ENCODE measurements around the gene RHEB.

RHEB gene

DNA sequence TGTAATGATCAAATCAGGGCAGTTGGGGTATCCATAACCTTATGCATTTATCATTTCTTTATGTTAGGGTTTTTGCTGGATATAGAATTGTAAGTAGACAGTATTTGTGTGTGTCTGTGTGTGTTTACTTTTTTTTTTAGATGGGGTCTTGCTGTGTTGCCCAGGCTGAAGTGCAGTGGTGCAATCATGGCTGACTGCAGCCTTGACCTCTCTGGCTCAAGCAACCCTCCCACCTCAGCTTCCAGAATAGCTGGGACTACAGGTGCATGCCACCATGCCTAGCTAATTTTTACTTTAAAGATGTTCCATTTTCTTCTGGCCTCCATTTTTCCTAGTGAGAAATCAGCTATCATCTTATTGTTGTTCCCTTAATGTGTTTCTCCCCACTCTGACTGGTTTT lies 10.1 kb upstream of the RHEB start:
- DNase-seq (ENCODE audit: low spot score): no peak

DNA sequence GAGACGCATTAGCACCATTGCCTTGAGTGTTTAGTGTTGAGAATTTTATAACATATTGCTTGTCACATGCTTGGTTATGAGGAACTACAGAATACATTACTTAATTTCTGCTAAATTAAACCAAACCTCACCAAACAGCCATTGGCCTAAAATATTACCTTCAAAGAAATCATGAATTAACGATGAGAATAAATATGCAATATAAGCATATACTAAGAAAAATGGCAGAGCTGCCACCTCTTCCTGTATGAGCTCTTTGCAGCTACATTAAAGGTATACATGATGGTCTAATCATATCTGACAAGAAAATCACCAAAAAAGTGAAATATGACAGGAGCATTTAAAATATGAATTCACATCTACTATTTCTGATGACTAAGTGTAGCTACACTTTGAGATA lies 5.2 kb upstream of the RHEB start:
- no peak for DNase-seq (ENCODE audit: low spot score)

DNA sequence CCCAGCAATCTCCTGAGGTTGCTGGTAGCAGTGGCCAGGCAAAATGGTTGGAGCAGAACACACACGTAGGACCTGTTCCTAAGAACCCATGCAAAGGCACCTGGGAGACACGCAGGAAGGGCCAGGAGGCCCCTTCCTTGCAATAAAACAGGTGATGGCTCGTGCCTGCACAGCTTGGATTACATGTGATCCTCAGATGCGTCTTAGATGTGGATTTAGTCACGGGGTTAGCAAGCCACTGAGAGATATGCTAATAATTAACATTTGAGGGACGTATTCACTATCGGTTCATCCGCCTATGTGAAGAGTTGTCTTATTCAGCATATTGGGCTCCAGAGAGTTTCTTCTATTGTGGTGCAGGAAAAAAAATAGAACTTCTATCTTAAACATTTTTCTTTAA lies 4.6 kb upstream of the RHEB start:
- DNase-seq (ENCODE audit: low spot score): no peak

- DNase-seq (ENCODE audit: low spot score): peak; percentile 32
Observed at GRCh38 chr7:151520419-151521261, 945 bp upstream of the RHEB start.

- DNase-seq (ENCODE audit: low spot score): peak; percentile 25
Observed at GRCh38 chr7:151518947-151519764, 539 bp downstream of the RHEB start.

DNA sequence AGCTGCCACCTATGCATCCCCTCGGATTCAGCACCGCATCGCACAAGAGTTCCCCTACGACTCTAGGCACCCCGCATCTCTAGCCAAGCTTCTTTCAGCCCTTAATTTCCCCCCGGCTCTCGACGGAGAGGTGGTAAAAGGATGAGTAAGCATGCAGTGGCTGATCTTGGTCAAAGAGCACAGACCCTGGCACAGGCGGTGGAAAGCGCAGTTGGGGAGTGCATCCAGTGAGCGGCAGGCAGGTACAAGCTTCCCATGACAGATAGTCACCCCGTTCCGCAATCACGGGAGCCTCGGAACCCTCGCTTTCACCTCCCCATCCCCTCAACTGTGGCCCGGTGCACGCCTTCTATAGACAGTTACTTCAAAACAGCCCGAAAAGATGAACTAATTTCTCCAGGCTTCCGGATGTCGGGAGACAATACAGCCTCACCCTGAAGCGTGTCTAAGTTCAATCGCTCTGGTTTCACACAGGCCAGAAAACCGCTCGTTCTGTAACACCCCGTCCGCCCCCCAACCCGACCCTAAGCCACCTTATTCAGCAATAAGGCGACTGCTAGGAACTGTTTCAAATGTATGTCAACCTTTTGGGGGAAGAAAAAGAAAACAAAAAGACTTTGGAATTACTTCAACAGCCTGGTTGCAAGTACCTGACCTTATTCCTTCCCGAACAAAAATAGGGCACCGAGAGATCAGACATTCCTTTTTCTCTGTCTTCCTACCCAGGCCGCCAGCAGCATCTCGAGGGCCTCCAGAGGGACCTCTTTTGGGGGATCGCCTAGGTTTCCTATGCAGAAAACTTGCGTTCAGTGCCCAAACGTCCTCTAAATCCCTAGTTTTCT lies 1.4 kb downstream of the RHEB start:
- DNase-seq (ENCODE audit: low spot score): peak; percentile 28

- no peak for DNase-seq (ENCODE audit: low spot score)
Observed at GRCh38 chr7:151517601-151518104, 2.0 kb downstream of the RHEB start.

DNA sequence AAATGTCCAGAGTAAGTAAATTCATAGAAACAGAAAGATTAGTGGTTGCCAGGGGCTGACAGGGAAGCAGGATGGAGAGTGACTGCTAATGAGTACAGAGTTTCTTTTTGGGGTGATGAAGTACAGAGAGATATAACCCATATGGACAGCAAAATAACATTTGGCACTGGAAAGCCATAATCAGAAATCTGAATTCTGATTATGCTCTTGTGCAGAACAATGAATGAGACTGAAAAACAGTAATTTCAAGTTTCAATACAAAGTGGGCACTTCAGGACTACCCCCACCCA lies 4.5 kb downstream of the RHEB start:
- DNase-seq (ENCODE audit: low spot score): no peak

DNA sequence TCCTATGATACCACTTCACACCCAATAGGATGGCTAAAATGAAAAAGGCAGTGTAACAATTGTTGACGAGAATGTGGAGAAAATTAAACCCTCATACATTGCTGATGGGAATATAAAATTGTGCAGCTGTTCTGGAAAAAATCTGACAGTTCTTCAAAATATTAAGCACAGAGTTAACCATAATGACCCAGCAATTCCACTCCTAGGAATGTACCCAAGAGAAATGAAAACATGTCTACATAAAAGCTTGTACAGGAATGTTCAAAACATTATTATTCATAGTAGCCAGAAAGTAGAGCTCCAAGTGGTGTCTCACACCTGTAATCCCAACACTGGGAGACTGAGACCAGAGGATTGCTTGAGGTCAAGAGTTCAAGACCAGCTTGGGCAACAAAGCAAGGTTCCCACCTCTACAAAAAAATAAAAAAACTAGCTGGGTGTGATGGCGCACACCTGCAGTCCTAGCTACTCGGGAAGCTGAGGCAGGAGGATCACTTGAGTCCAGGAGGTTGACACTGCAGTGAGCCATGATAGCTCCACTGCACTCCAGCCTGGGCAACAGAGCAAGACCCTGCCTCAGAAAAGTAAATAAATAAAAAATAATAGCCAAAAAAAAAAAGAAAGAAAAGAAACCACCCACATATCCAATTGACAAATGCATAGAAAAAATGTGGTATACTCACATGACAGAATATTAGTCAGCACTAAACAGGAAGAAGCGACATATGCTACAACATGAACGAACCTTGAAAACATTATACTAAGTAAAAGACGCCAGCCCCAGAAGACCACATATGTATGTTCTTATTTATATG lies 5.0 kb downstream of the RHEB start:
- DNase-seq (ENCODE audit: low spot score): no peak

GRCh38 chr7:151513133-151513532 lies 6.6 kb downstream of the RHEB start:
- DNase-seq (ENCODE audit: low spot score): no peak

DNA sequence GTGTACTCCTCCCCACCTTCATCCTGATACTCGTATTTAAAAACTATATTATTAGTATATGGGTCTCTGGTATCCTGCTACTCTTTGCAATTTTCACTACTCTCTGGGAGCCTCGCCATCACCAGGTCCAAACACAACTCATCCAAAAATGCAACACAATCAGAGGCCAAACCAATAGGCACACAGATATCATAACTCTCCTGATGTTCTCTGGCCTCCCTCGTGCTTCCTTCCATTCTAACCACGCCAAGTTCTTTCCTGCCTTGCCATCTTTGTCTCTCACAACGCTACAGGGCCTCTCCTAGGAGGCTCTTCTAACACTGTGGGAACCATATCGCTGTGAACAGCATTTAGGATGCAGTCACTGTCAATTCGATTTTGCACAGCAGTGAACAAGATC lies 7.3 kb downstream of the RHEB start:
- DNase-seq (ENCODE audit: low spot score): no peak

GRCh38 chr7:151511946-151512345 lies 7.7 kb downstream of the RHEB start:
- DNase-seq (ENCODE audit: low spot score): no peak

- DNase-seq (ENCODE audit: low spot score): no peak
Observed at GRCh38 chr7:151511270-151511669, 8.4 kb downstream of the RHEB start.

GRCh38 chr7:151509670-151510333 lies 9.9 kb downstream of the RHEB start:
- DNase-seq (ENCODE audit: low spot score): no peak

- no peak for DNase-seq (ENCODE audit: low spot score)
Observed at GRCh38 chr7:151508991-151509390, 10.7 kb downstream of the RHEB start.

DNA sequence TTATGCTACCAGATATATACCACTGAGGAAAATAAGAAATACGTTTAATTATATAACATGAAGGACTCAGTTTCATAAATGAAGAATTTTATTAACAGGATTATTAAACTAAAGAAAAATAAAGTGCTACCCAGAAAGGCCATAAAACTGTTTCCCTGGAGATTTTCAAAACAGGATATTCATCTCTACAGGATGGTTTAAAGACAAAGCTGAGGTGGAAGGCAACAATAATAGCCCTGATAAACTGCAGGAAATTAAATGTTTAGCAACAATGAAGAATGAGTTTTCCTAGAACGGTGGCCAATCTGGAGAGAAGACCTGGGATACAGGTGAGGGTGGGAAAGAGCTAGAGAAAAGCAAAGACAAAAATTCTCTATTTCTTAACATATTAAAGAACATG lies 11.9 kb downstream of the RHEB start:
- no peak for DNase-seq (ENCODE audit: low spot score)

- DNase-seq (ENCODE audit: low spot score): no peak
Observed at GRCh38 chr7:151506901-151507382, 12.8 kb downstream of the RHEB start.

DNA sequence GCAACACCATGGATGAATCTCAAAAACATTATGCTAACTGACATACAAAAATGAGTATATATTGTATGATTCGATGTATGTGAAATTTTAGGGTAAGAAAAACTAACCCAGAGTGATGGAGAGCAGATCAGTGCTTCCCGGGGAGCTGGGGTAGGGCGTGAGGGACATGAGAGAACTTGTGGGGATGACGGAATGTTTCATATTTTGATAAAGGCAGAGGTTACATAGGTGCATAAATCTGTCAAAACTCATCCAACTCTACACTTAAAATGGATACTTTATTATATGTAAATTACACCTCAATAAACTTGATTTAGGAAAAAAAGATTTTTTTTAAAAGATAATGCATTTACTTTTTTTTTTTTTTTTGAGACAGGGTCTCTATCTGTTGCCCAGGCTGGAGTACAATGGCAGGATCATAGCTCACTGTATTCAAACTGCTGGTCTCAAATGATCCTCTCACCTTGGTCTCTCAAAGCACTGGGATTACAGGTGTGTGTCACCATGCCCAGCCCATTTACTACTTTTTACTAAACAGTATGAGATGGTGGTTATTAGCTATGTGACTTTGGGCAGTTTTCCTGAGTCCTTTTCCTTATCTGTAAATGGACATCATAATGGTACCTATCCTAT lies 13.7 kb downstream of the RHEB start:
- no peak for DNase-seq (ENCODE audit: low spot score)

DNA sequence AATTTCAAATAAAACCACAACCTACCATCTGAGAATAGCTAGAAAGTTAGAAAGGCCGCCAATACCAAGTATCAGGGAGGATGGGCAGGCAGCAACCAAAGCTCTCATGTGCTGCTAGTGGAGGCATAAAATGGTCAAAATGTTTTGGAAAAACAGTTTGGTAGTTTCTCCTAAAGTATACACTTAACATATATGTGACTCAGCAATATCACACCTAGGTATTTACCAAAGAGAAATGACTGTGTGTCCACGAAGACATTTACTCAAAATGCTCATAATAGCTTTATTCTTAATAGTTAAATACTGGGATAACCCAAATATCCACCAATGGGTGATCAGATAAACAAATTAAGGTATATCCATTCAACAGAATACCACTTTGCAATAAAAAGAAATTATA lies 14.3 kb downstream of the RHEB start:
- no peak for DNase-seq (ENCODE audit: low spot score)

DNA sequence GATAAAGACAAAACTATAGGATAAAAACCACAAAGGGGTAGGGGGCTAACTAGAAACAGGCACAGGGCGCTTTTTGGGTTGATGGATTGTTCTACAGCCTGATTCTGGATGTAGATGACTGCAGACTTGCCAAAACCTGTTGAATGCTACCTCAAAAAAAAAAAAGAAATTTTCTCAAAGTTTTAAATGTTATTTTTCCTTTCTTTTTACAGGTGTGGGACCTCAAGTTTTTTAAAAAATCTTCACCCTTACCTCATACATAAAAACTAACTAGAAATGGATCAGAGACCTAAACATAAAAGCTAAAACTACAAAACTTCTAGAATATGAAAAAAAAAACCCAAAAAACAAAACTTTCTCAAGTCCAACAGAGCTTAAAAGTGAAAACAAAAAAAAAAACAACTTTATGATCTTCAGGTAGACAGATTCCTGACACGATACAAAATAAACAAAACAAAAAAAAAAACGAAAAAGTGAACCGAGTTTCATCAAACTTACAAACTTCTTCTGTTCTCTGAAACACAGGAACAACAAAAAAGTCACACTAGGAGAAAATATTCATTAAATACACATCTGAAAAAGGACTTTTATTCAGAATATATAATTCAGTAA lies 14.9 kb downstream of the RHEB start:
- no peak for DNase-seq (ENCODE audit: low spot score)

Measured in hepatic stellate cell (primary cell).